ENCODE measurements around the gene LRRC56. TPM values are rescaled to one million over a fixed set of nuclear protein-coding genes. Genes with fewer than 3 reads are reported as not detected.

LRRC56 gene
- total RNA-seq, 1 donor from 2014 or later: 0.82 TPM

GRCh38 chr11:490186-490929, 47.0 kb upstream of the LRRC56 start:
- Histone ChIP-seq H3K4me1 (ENCODE audit: insufficient read depth, low read length) (no peaks in the 10 kb centered on the region), H3K4me3 (ENCODE audit: insufficient read depth, low read depth, low read length) (no peak overlapping the region), H3K9me3 (ENCODE audit: insufficient read depth, low read depth, low read length) (no peaks in the 10 kb centered on the region), H3K9ac (ENCODE audit: low read length) (no peak overlapping the region), H3K36me3 (ENCODE audit: insufficient read depth, low read length) (no peaks in the 10 kb centered on the region), H3K27me3 (ENCODE audit: insufficient read depth, low read length) (no peaks in the 10 kb centered on the region), H2AFZ (ENCODE audit: low read depth, low read length) (no peak overlapping the region), H3K79me2 (ENCODE audit: insufficient read depth, low read length) (peaks cover 6% of the 10 kb centered on the region), H3K27ac (ENCODE audit: low read depth, low read length) (no peak overlapping the region), H4K20me1 (ENCODE audit: insufficient read depth, low read length) (peaks cover 7% of the 10 kb centered on the region), H3K4me2 (ENCODE audit: low read length) (no peak overlapping the region)
- DNase-seq (ENCODE audit: low read depth) (no peak), FAIRE-seq (no peak)
- H3K36me3 Mint-ChIP-seq (ENCODE audit: low read depth, unreplicated experiment): peaks cover 2% of the 10 kb centered on the region
- no peak overlapping the region for H3K27ac Mint-ChIP-seq (ENCODE audit: unreplicated experiment)
- no peaks in the 10 kb centered on the region for H3K27me3 Mint-ChIP-seq (ENCODE audit: low read depth, unreplicated experiment)
- H3K4me1 Mint-ChIP-seq (ENCODE audit: low read depth, unreplicated experiment): no peaks in the 10 kb centered on the region
- no peak overlapping the region for H3K4me3 Mint-ChIP-seq (ENCODE audit: unreplicated experiment)
- H3K9me3 Mint-ChIP-seq (ENCODE audit: unreplicated experiment): no peaks in the 10 kb centered on the region
- no peak for TF ChIP-seq CTCF (IDR thresholded peaks at IDR 0.05; ENCODE audit: insufficient read depth, low read depth, low read length)
- no peak for TF ChIP-seq EZH2 (IDR thresholded peaks at IDR 0.05; ENCODE audit: insufficient read depth, low read length)

GRCh38 chr11:490930-491260, 46.4 kb upstream of the LRRC56 start:
- no peak overlapping the region for H3K4me3 Mint-ChIP-seq (ENCODE audit: unreplicated experiment)
- Histone ChIP-seq H3K36me3 (ENCODE audit: insufficient read depth, low read length) (no peaks in the 10 kb centered on the region), H3K27ac (ENCODE audit: low read depth, low read length) (no peak overlapping the region), H3K79me2 (ENCODE audit: insufficient read depth, low read length) (peaks cover 5% of the 10 kb centered on the region), H3K9me3 (ENCODE audit: insufficient read depth, low read depth, low read length) (no peaks in the 10 kb centered on the region), H3K27me3 (ENCODE audit: insufficient read depth, low read length) (no peaks in the 10 kb centered on the region), H3K9ac (ENCODE audit: low read length) (no peak overlapping the region), H2AFZ (ENCODE audit: low read depth, low read length) (no peak overlapping the region), H3K4me1 (ENCODE audit: insufficient read depth, low read length) (no peaks in the 10 kb centered on the region), H3K4me2 (ENCODE audit: low read length) (no peak overlapping the region), H3K4me3 (ENCODE audit: insufficient read depth, low read depth, low read length) (no peak overlapping the region), H4K20me1 (ENCODE audit: insufficient read depth, low read length) (peaks cover 12% of the 10 kb centered on the region)
- no peak for DNase-seq (ENCODE audit: low read depth)
- no peak for FAIRE-seq
- H3K27ac Mint-ChIP-seq (ENCODE audit: unreplicated experiment): no peak overlapping the region
- peaks cover 6% of the 10 kb centered on the region for H3K36me3 Mint-ChIP-seq (ENCODE audit: low read depth, unreplicated experiment)
- no peaks in the 10 kb centered on the region for H3K27me3 Mint-ChIP-seq (ENCODE audit: low read depth, unreplicated experiment)
- H3K9me3 Mint-ChIP-seq (ENCODE audit: unreplicated experiment): no peaks in the 10 kb centered on the region
- TF ChIP-seq CTCF (IDR thresholded peaks at IDR 0.05; ENCODE audit: insufficient read depth, low read depth, low read length) (no peak), EZH2 (IDR thresholded peaks at IDR 0.05; ENCODE audit: insufficient read depth, low read length) (no peak)
- H3K4me1 Mint-ChIP-seq (ENCODE audit: low read depth, unreplicated experiment): peaks cover 3% of the 10 kb centered on the region

- TF ChIP-seq EZH2 (IDR thresholded peaks at IDR 0.05; ENCODE audit: insufficient read depth, low read length) (no peak), CTCF (IDR thresholded peaks at IDR 0.05; ENCODE audit: insufficient read depth, low read depth, low read length) (no peak)
- Histone ChIP-seq H3K4me3 (ENCODE audit: insufficient read depth, low read depth, low read length) (no peak overlapping the region), H2AFZ (ENCODE audit: low read depth, low read length) (no peak overlapping the region), H3K4me2 (ENCODE audit: low read length) (no peak overlapping the region), H3K27ac (ENCODE audit: low read depth, low read length) (no peak overlapping the region), H3K9me3 (ENCODE audit: insufficient read depth, low read depth, low read length) (no peaks in the 10 kb centered on the region), H3K9ac (ENCODE audit: low read length) (no peak overlapping the region), H3K27me3 (ENCODE audit: insufficient read depth, low read length) (no peaks in the 10 kb centered on the region), H4K20me1 (ENCODE audit: insufficient read depth, low read length) (peaks cover 15% of the 10 kb centered on the region), H3K79me2 (ENCODE audit: insufficient read depth, low read length) (peaks cover under 1% of the 10 kb centered on the region), H3K4me1 (ENCODE audit: insufficient read depth, low read length) (no peaks in the 10 kb centered on the region), H3K36me3 (ENCODE audit: insufficient read depth, low read length) (no peaks in the 10 kb centered on the region)
- peaks cover 3% of the 10 kb centered on the region for H3K4me1 Mint-ChIP-seq (ENCODE audit: low read depth, unreplicated experiment)
- FAIRE-seq (no peak), DNase-seq (ENCODE audit: low read depth) (no peak)
- H3K9me3 Mint-ChIP-seq (ENCODE audit: unreplicated experiment): no peaks in the 10 kb centered on the region
- no peak overlapping the region for H3K27ac Mint-ChIP-seq (ENCODE audit: unreplicated experiment)
- H3K36me3 Mint-ChIP-seq (ENCODE audit: low read depth, unreplicated experiment): peaks cover 7% of the 10 kb centered on the region
- no peak overlapping the region for H3K4me3 Mint-ChIP-seq (ENCODE audit: unreplicated experiment)
- no peaks in the 10 kb centered on the region for H3K27me3 Mint-ChIP-seq (ENCODE audit: low read depth, unreplicated experiment)
Observed at GRCh38 chr11:491358-491757, 46.0 kb upstream of the LRRC56 start.

Data from astrocyte (in vitro differentiated cells and primary cell).